GM23338 (cell line): Measurements from ENCODE around the gene DHFR2. TPM values are rescaled to one million over a fixed set of nuclear protein-coding genes. Genes with fewer than 3 reads are reported as not detected.
A peak's percentile ranks its signal among the peaks of the same experiment; 100 is the strongest.

ENCODE experiments used
- ATAC-seq: fragments of 200-7000 bp; cut with Tn5 transposase; 3 replicates; pipeline ENCODE4 v1.9.1; 2020
- DNase-seq: peaks from one replicate; pipeline ENCODE4 v3.0.0-alpha.2; 2015; ENCODE audit warnings: low spot score
- H2AFZ ChIP-seq: fragments of 200-600 bp; sonication (generic); 2 replicates; pipeline ENCODE4 v1.8.0; 2016; ENCODE audit warnings: antibody characterized with exemption, mild to moderate bottlenecking, moderate library complexity
- H3F3A ChIP-seq: fragments of 200-600 bp; sonication (generic); replicated peaks from 2 replicates; pipeline ENCODE4 v1.8.0; 2017; ENCODE audit warnings: antibody characterized with exemption, mixed run types, low read depth
- H3K27ac ChIP-seq: fragments of 200-600 bp; sonication (generic); 2 replicates; pipeline ENCODE4 v1.6.1; 2016; ENCODE audit warnings: low read depth
- H3K27me3 ChIP-seq: fragments of 200-600 bp; sonication (generic); 2 replicates; pipeline ENCODE4 v1.8.0; 2016; ENCODE audit warnings: mild to moderate bottlenecking, mixed run types, moderate library complexity; ENCODE audit not compliant: insufficient read depth
- H3K36me3 ChIP-seq: fragments of 200-600 bp; sonication (generic); 2 replicates; pipeline ENCODE4 v1.8.0; 2016; ENCODE audit warnings: mild to moderate bottlenecking; ENCODE audit not compliant: insufficient read depth
- H3K4me1 ChIP-seq: fragments of 200-600 bp; sonication (generic); 2 replicates; pipeline ENCODE4 v1.8.0; 2016; ENCODE audit warnings: mild to moderate bottlenecking, moderate library complexity; ENCODE audit not compliant: insufficient read depth
- H3K4me2 ChIP-seq: fragments of 200-600 bp; sonication (generic); 2 replicates; pipeline ENCODE4 v1.7.1; 2017; ENCODE audit warnings: mixed run types
- H3K4me3 ChIP-seq: fragments of 200-600 bp; sonication (generic); 2 replicates; pipeline ENCODE4 v1.6.1; 2016; ENCODE audit warnings: mixed run types
- H3K79me2 ChIP-seq: fragments of 200-600 bp; sonication (generic); replicated peaks from 2 replicates; pipeline ENCODE4 v1.8.0; 2017; ENCODE audit warnings: mild to moderate bottlenecking; ENCODE audit not compliant: insufficient read depth
- H3K9me2 ChIP-seq: fragments of 200-600 bp; sonication (generic); 2 replicates; pipeline ENCODE4 v1.8.0; 2017; ENCODE audit not compliant: insufficient read depth
- H4K20me1 ChIP-seq: fragments of 200-600 bp; sonication (generic); replicated peaks from 2 replicates; pipeline ENCODE4 v1.8.0; 2017; ENCODE audit warnings: mild to moderate bottlenecking; ENCODE audit not compliant: insufficient read depth
- H3K27ac Mint-ChIP-seq: 2 replicates; pipeline ENCODE4 v1.8.0; 2020; ENCODE audit warnings: inconsistent platforms, mild to moderate bottlenecking, moderate library complexity, mixed read lengths
- H3K27me3 Mint-ChIP-seq: 3 replicates; pipeline ENCODE4 v1.8.0; 2022; ENCODE audit warnings: low read depth, mild to moderate bottlenecking, moderate library complexity, mixed read lengths, inconsistent platforms; ENCODE audit not compliant: insufficient read depth, poor library complexity
- H3K36me3 Mint-ChIP-seq: 3 replicates; pipeline ENCODE4 v1.8.0; 2021; ENCODE audit warnings: low read depth, mild to moderate bottlenecking, inconsistent platforms, moderate library complexity, mixed read lengths
- H3K4me1 Mint-ChIP-seq: 3 replicates; pipeline ENCODE4 v1.8.0; 2020; ENCODE audit warnings: mild to moderate bottlenecking, inconsistent platforms, mixed read lengths
- H3K4me3 Mint-ChIP-seq: 3 replicates; pipeline ENCODE4 v1.8.0; 2021; ENCODE audit warnings: moderate library complexity, mild to moderate bottlenecking, inconsistent platforms, mixed read lengths
- H3K9me3 Mint-ChIP-seq: 3 replicates; pipeline ENCODE4 v1.8.0; 2020; ENCODE audit warnings: moderate library complexity, mild to moderate bottlenecking, inconsistent platforms, mixed read lengths
- CTCF ChIP-seq, 2 experiments: fragments of 200-600 bp in 1 of 2; sonication (generic) in 1 of 2; conservative IDR thresholded peaks; 2 replicates each; pipeline versions ENCODE4 v1.5.1 to v1.6.1; 2016 to 2017; ENCODE audit warnings: antibody characterized with exemption in 2 of 2, low read depth in 2 of 2, mild to moderate bottlenecking in 2 of 2, moderate library complexity in 1 of 2
- ETS1 ChIP-seq: IDR thresholded peaks from 2 replicates; pipeline ENCODE4 v1.6.1; 2016; ENCODE audit warnings: antibody characterized with exemption
- EZH2 ChIP-seq: fragments of 200-600 bp; sonication (generic); IDR thresholded peaks from one replicate; pipeline ENCODE4 v1.8.0; 2017; ENCODE audit warnings: antibody characterized with exemption, mild to moderate bottlenecking, low read depth; ENCODE audit not compliant: unreplicated experiment
- EZH2phosphoT487 ChIP-seq: fragments of 200-600 bp; sonication (generic); IDR thresholded peaks from one replicate; pipeline ENCODE4 v1.8.1; 2018; ENCODE audit warnings: antibody characterized with exemption; ENCODE audit not compliant: unreplicated experiment
- JUNB ChIP-seq: IDR thresholded peaks from one replicate; pipeline ENCODE4 v1.6.1; 2016; ENCODE audit warnings: antibody characterized with exemption; ENCODE audit not compliant: unreplicated experiment
- NANOG ChIP-seq: IDR thresholded peaks from 2 replicates; pipeline ENCODE4 v1.6.1; 2016; ENCODE audit warnings: antibody characterized with exemption, borderline replicate concordance
- POLR2AphosphoS5 ChIP-seq: IDR thresholded peaks from 2 replicates; pipeline ENCODE4 v1.6.1; 2016; ENCODE audit warnings: antibody characterized with exemption, low read depth
- REST ChIP-seq: IDR thresholded peaks from one replicate; pipeline ENCODE4 v1.6.1; 2018; ENCODE audit warnings: antibody characterized with exemption; ENCODE audit not compliant: unreplicated experiment
- STAT1 ChIP-seq: IDR thresholded peaks from one replicate; pipeline ENCODE4 v1.6.1; 2016; ENCODE audit warnings: antibody characterized with exemption; ENCODE audit not compliant: unreplicated experiment
- ZNF114 ChIP-seq: fragments of 250-450 bp; sonication (Bioruptor Pico); IDR thresholded peaks from 2 replicates; pipeline ENCODE4 v1.5.0; 2020; ENCODE audit warnings: mild to moderate bottlenecking, moderate library complexity
- ZNF331 ChIP-seq: fragments of 250-450 bp; sonication (Bioruptor Pico); IDR thresholded peaks from 2 replicates; pipeline ENCODE4 v1.5.0; 2020; ENCODE audit warnings: low read depth, mild to moderate bottlenecking, moderate library complexity
- ZNF462 ChIP-seq: fragments of 250-450 bp; sonication (Bioruptor Pico); IDR thresholded peaks from 2 replicates; pipeline ENCODE4 v1.5.0; 2020; ENCODE audit warnings: mild to moderate bottlenecking, moderate library complexity
- polyA plus RNA-seq: library from polyadenylated mRNA; unstranded; fragments of >200 nt; fragmentation: Nextera tagmentation; extraction: Ambion mirVana; gene quantifications from 2 replicates; pipeline ENCODE4 v1.2.1, GENCODE V29; 2016
- total RNA-seq: library from RNA; depleted of rRNA; stranded (reverse); fragments of >200 nt; shearing (Covaris generic); gene quantifications from 2 replicates; pipeline ENCODE4 v1.2.3, GENCODE V29; 2014

The DHFR2 gene
- total and polyA plus RNA-seq, 2 experiments from 2014 or later = 1.1 to 1.6 TPM

GRCh38 chr3:94083261-94083660, 20.5 kb upstream of the DHFR2 start:
- H3K27ac Mint-ChIP-seq = no peak overlapping the region
- no peak overlapping the region for H2AFZ ChIP-seq

More at GRCh38 chr3:94083261-94083660, 20.5 kb upstream of the DHFR2 start:
- ATAC-seq (no peak), DNase-seq (peak; percentile 27)
- H3K36me3 Mint-ChIP-seq = no peaks in the 10 kb centered on the region
- Histone ChIP-seq H3F3A (no peaks in the 10 kb centered on the region), H3K27me3 (no peaks in the 10 kb centered on the region), H3K4me3 (no peak overlapping the region), H3K36me3 (no peaks in the 10 kb centered on the region), H4K20me1 (no peaks in the 10 kb centered on the region), H3K4me1 (no peaks in the 10 kb centered on the region), H3K27ac (no peak overlapping the region), H3K4me2 (no peak overlapping the region), H3K79me2 (0 out of 2 replicates have a peak, but pooled peaks cover 5% of the 10 kb centered on the region), H3K9me2 (no peaks in the 10 kb centered on the region)
- H3K4me3 Mint-ChIP-seq = no peak overlapping the region
- H3K27me3 Mint-ChIP-seq = no peaks in the 10 kb centered on the region
- no peaks in the 10 kb centered on the region for H3K9me3 Mint-ChIP-seq
- no peak for TF ChIP-seq STAT1
- TF ChIP-seq ZNF114 = no peak
- no peak for TF ChIP-seq ZNF462 (CRISPR knock-in tag)
- TF ChIP-seq JUNB = no peak
- no peak for TF ChIP-seq NANOG
- TF ChIP-seq CTCF (conservative IDR thresholded peaks at IDR 0.05; ENCODE audit: low read depth in 2 of 2) = no peak
- TF ChIP-seq ZNF331 (CRISPR knock-in tag) = no peak
- no peak for TF ChIP-seq EZH2phosphoT487
- no peak for TF ChIP-seq POLR2AphosphoS5
- TF ChIP-seq REST = no peak
- no peak for TF ChIP-seq ETS1
- TF ChIP-seq EZH2 = no peak
- H3K4me1 Mint-ChIP-seq = no peaks in the 10 kb centered on the region
